Endodermal cell (in vitro differentiated cells): ENCODE data around the gene MIPOL1. TPM values are rescaled to one million over a fixed set of nuclear protein-coding genes. Genes with fewer than 3 reads are reported as not detected.

Source experiments
- DNase-seq: peaks from one replicate; pipeline ENCODE4 v3.0.0-alpha.2; 2017
- H3K27ac ChIP-seq: 2 replicates; pipeline ENCODE4 v1.5.1; 2013; ENCODE audit warnings: mild to moderate bottlenecking, low read depth, low read length, moderate library complexity
- H3K27me3 ChIP-seq: 2 replicates; pipeline ENCODE4 v1.6.1; 2013; ENCODE audit warnings: mild to moderate bottlenecking, low read length, moderate library complexity; ENCODE audit not compliant: insufficient read depth, control insufficient read depth, poor library complexity, severe bottlenecking
- H3K36me3 ChIP-seq: 2 replicates; pipeline ENCODE4 v1.7.0; 2013; ENCODE audit warnings: mild to moderate bottlenecking, low read length, moderate library complexity; ENCODE audit not compliant: control insufficient read depth, insufficient read depth
- H3K4me1 ChIP-seq: one replicate; pipeline ENCODE4 v1.7.0; 2013; ENCODE audit warnings: low read length; ENCODE audit not compliant: control insufficient read depth, insufficient read depth
- H3K4me3 ChIP-seq: 2 replicates; pipeline ENCODE4 v1.5.1; 2013; ENCODE audit warnings: mild to moderate bottlenecking, low read length, moderate library complexity
- H3K9ac ChIP-seq: 2 replicates; pipeline ENCODE4 v1.6.1; 2013; ENCODE audit warnings: mild to moderate bottlenecking, low read length, moderate library complexity; ENCODE audit not compliant: poor library complexity, severe bottlenecking; ENCODE audit errors: extremely low read depth
- H3K9me3 ChIP-seq: 2 replicates; pipeline ENCODE4 v1.6.1; 2013; ENCODE audit warnings: mild to moderate bottlenecking, low read length, moderate library complexity; ENCODE audit not compliant: control insufficient read depth
- H3K27ac Mint-ChIP-seq: 2 replicates; pipeline ENCODE4 v1.8.0; 2020; ENCODE audit warnings: mixed read lengths
- H3K27me3 Mint-ChIP-seq: 2 replicates; pipeline ENCODE4 v1.8.0; 2021; ENCODE audit warnings: mild to moderate bottlenecking, mixed read lengths; ENCODE audit not compliant: insufficient read depth
- H3K36me3 Mint-ChIP-seq: 2 replicates; pipeline ENCODE4 v1.8.0; 2020; ENCODE audit warnings: low read depth, mixed read lengths
- H3K4me1 Mint-ChIP-seq: 2 replicates; pipeline ENCODE4 v1.8.0; 2020; ENCODE audit warnings: mixed read lengths
- H3K4me3 Mint-ChIP-seq: 2 replicates; pipeline ENCODE4 v1.8.0; 2020; ENCODE audit warnings: mild to moderate bottlenecking, moderate library complexity, mixed read lengths
- H3K9me3 Mint-ChIP-seq: 2 replicates; pipeline ENCODE4 v1.8.0; 2020; ENCODE audit warnings: mild to moderate bottlenecking, mixed read lengths
- CTCF ChIP-seq: fragments of 200-600 bp; sonication (generic); conservative IDR thresholded peaks from 2 replicates; pipeline ENCODE4 v1.5.0; 2021; ENCODE audit warnings: antibody characterized with exemption, mild to moderate bottlenecking
- WGBS, 2 experiments: methylation state at CpG; one replicate each; pipeline versions ENCODE4 v1.1.5 to v1.1.7; 2013; ENCODE audit warnings: missing lambda C conversion rate in 2 of 2, mixed read lengths in 1 of 2; ENCODE audit not compliant: insufficient coverage in 1 of 2, insufficient read length in 1 of 2; 5-methylcytosine and 5-hydroxymethylcytosine counted together
- total RNA-seq, 2 donors: library from RNA; stranded (reverse); fragmentation: NEBNext Ultra II Directional in 1 of 2; extraction: Animal tissue kit (Norgen Biotek cat#: 25700) in 1 of 2; gene quantifications; 2 replicates in 1 of 2; 3 replicates in 1 of 2; pipeline ENCODE4 v1.2.1, GENCODE V29; 2021

Gene MIPOL1
- total RNA-seq, 2 donors from 2014 or later, result 22.0 to 28.5 TPM

GRCh38 chr14:37483672-37484071 lies 285.9 kb downstream of the MIPOL1 start:
- no peak for TF ChIP-seq CTCF
- peaks cover 6% of the 10 kb centered on the region for H3K9me3 Mint-ChIP-seq
- WGBS, 2 experiments, result 96 to 100% methylated on average over 1 to 4 of the region's 4 CpGs

GRCh38 chr14:37490607-37491006 lies 292.9 kb downstream of the MIPOL1 start:
- Mint-ChIP-seq H3K4me1 (no peaks in the 10 kb centered on the region), H3K36me3 (no peaks in the 10 kb centered on the region), H3K4me3 (no peak overlapping the region), H3K27me3 (peaks cover 5% of the 10 kb centered on the region), H3K9me3 (peaks cover 5% of the 10 kb centered on the region), H3K27ac (no peak overlapping the region)
- Histone ChIP-seq H3K27me3 (no peaks in the 10 kb centered on the region), H3K9me3 (no peaks in the 10 kb centered on the region), H3K36me3 (no peaks in the 10 kb centered on the region), H3K27ac (no peak overlapping the region), H3K9ac (no peak overlapping the region), H3K4me3 (no peak overlapping the region), H3K4me1 (no peaks in the 10 kb centered on the region)
- WGBS, 2 experiments, result 93% methylated on average over 3 of the region's 3 CpGs; no CpG with 5 or more reads in 1 of the 2 experiments
- DNase-seq, result no peak
- TF ChIP-seq CTCF, result no peak

More at GRCh38 chr14:37483672-37484071, 285.9 kb downstream of the MIPOL1 start:
- Histone ChIP-seq H3K27ac (no peak overlapping the region), H3K4me1 (no peaks in the 10 kb centered on the region), H3K9me3 (no peaks in the 10 kb centered on the region), H3K36me3 (no peaks in the 10 kb centered on the region), H3K9ac (no peak overlapping the region), H3K27me3 (no peaks in the 10 kb centered on the region), H3K4me3 (no peak overlapping the region)
- Mint-ChIP-seq H3K4me1 (no peaks in the 10 kb centered on the region), H3K27me3 (peaks cover 5% of the 10 kb centered on the region), H3K36me3 (peaks cover 2% of the 10 kb centered on the region), H3K4me3 (no peak overlapping the region), H3K27ac (no peak overlapping the region)
- DNase-seq, result no peak

GRCh38 chr14:37491076-37491475 lies 293.3 kb downstream of the MIPOL1 start:
- no peaks in the 10 kb centered on the region for H3K9me3 ChIP-seq
- H3K9me3 Mint-ChIP-seq, result peaks cover 5% of the 10 kb centered on the region
- TF ChIP-seq CTCF, result no peak
- no peaks in the 10 kb centered on the region for H3K36me3 Mint-ChIP-seq
- no peak for DNase-seq
- H3K4me3 Mint-ChIP-seq, result no peak overlapping the region
- H3K27ac ChIP-seq, result no peak overlapping the region
- H3K4me1 ChIP-seq, result no peaks in the 10 kb centered on the region
- H3K9ac ChIP-seq, result no peak overlapping the region
- no peaks in the 10 kb centered on the region for H3K36me3 ChIP-seq
- no peak overlapping the region for H3K27ac Mint-ChIP-seq
- 86 to 95% methylated on average over 5 of the region's 5 CpGs for WGBS, 2 experiments
- no peaks in the 10 kb centered on the region for H3K27me3 ChIP-seq
- no peak overlapping the region for H3K4me3 ChIP-seq
- H3K27me3 Mint-ChIP-seq, result peaks cover 5% of the 10 kb centered on the region
- H3K4me1 Mint-ChIP-seq, result no peaks in the 10 kb centered on the region
